Measurements from ENCODE around the gene SEC61B. TPM values are rescaled to one million over a fixed set of nuclear protein-coding genes. Genes with fewer than 3 reads are reported as not detected.
A peak's percentile ranks its signal among the peaks of the same experiment; 100 is the strongest.

SEC61B gene
- total RNA-seq (2012; rRNA removed), result 144 and 207 TPM in 2 replicates

- Histone ChIP-seq H3K4me3 (ENCODE audit: low read length) (peak within 1 kb of the TSS; percentile 97), H3K36me3 (ENCODE audit: insufficient read depth, low read length) (peaks cover 38% of the 10 kb centered on the region), H3K27me3 (ENCODE audit: control insufficient read depth, insufficient read depth, low read length) (no peaks in the 10 kb centered on the region), H3K4me2 (ENCODE audit: low read length) (peak within 1 kb of the TSS; percentile 83), H3K9me3 (replicated peaks; ENCODE audit: low read length) (no peaks in the 10 kb centered on the region), H3K9ac (ENCODE audit: low read depth, low read length) (peak within 1 kb of the TSS; percentile 100), H3K4me1 (ENCODE audit: control insufficient read depth, insufficient read depth, low read length) (peaks cover 17% of the 10 kb centered on the region)
Measured at GRCh38 chr9:99221621-99222415, at the start of gene SEC61B, which contains the start of gene ALG2. Gene SEC61B (plus strand): TSS chr9:99222282. CDS start chr9:99222364, 82 bp downstream. Gene ALG2 (minus strand): TSS chr9:99221942. CDS start chr9:99221894, 48 bp downstream.

GRCh38 chr9:99173570-99174504 is 48.2 kb upstream of the SEC61B start:
- Histone ChIP-seq H3K4me3 (ENCODE audit: low read length) (no peak overlapping the region), H3K27me3 (ENCODE audit: control insufficient read depth, insufficient read depth, low read length) (peaks cover 37% of the 10 kb centered on the region), H3K4me2 (ENCODE audit: low read length) (no peak overlapping the region), H3K9ac (ENCODE audit: low read depth, low read length) (no peak overlapping the region), H3K4me1 (ENCODE audit: control insufficient read depth, insufficient read depth, low read length) (no peaks in the 10 kb centered on the region), H3K9me3 (replicated peaks; ENCODE audit: low read length) (no peaks in the 10 kb centered on the region), H3K36me3 (ENCODE audit: insufficient read depth, low read length) (no peaks in the 10 kb centered on the region)

- H3K9ac ChIP-seq (ENCODE audit: low read depth, low read length), result no peak overlapping the region
- H3K4me3 ChIP-seq (ENCODE audit: low read length), result no peak overlapping the region
- H3K27me3 ChIP-seq (ENCODE audit: control insufficient read depth, insufficient read depth, low read length), result peaks cover 21% of the 10 kb centered on the region
- H3K4me2 ChIP-seq (ENCODE audit: low read length), result no peak overlapping the region
- no peaks in the 10 kb centered on the region for H3K36me3 ChIP-seq (ENCODE audit: insufficient read depth, low read length)
- H3K4me1 ChIP-seq (ENCODE audit: control insufficient read depth, insufficient read depth, low read length), result no peaks in the 10 kb centered on the region
- no peaks in the 10 kb centered on the region for H3K9me3 ChIP-seq (replicated peaks; ENCODE audit: low read length)
Measured at GRCh38 chr9:99176527-99177013, 45.5 kb upstream of the SEC61B start.

- H3K4me2 ChIP-seq (ENCODE audit: low read length), result no peak overlapping the region
- no peak overlapping the region for H3K4me3 ChIP-seq (ENCODE audit: low read length)
- H3K36me3 ChIP-seq (ENCODE audit: insufficient read depth, low read length), result no peaks in the 10 kb centered on the region
- peaks cover 12% of the 10 kb centered on the region for H3K27me3 ChIP-seq (ENCODE audit: control insufficient read depth, insufficient read depth, low read length)
- H3K9me3 ChIP-seq (replicated peaks; ENCODE audit: low read length), result no peaks in the 10 kb centered on the region
- no peak overlapping the region for H3K9ac ChIP-seq (ENCODE audit: low read depth, low read length)
- H3K4me1 ChIP-seq (ENCODE audit: control insufficient read depth, insufficient read depth, low read length), result no peaks in the 10 kb centered on the region
Measured at GRCh38 chr9:99177576-99178366, 44.3 kb upstream of the SEC61B start.

GRCh38 chr9:99178912-99179872 is 42.9 kb upstream of the SEC61B start:
- Histone ChIP-seq H3K9me3 (replicated peaks; ENCODE audit: low read length) (no peaks in the 10 kb centered on the region), H3K4me3 (ENCODE audit: low read length) (no peak overlapping the region), H3K27me3 (ENCODE audit: control insufficient read depth, insufficient read depth, low read length) (peaks cover 3% of the 10 kb centered on the region), H3K36me3 (ENCODE audit: insufficient read depth, low read length) (no peaks in the 10 kb centered on the region), H3K4me2 (ENCODE audit: low read length) (no peak overlapping the region), H3K9ac (ENCODE audit: low read depth, low read length) (no peak overlapping the region), H3K4me1 (ENCODE audit: control insufficient read depth, insufficient read depth, low read length) (peaks cover 4% of the 10 kb centered on the region)

- H3K4me1 ChIP-seq (ENCODE audit: control insufficient read depth, insufficient read depth, low read length), result peaks cover 10% of the 10 kb centered on the region
- no peaks in the 10 kb centered on the region for H3K9me3 ChIP-seq (replicated peaks; ENCODE audit: low read length)
- H3K27me3 ChIP-seq (ENCODE audit: control insufficient read depth, insufficient read depth, low read length), result peaks cover 3% of the 10 kb centered on the region
- no peaks in the 10 kb centered on the region for H3K36me3 ChIP-seq (ENCODE audit: insufficient read depth, low read length)
- H3K4me3 ChIP-seq (ENCODE audit: low read length), result no peak overlapping the region
- H3K9ac ChIP-seq (ENCODE audit: low read depth, low read length), result no peak overlapping the region
- H3K4me2 ChIP-seq (ENCODE audit: low read length), result no peak overlapping the region
Measured at GRCh38 chr9:99180199-99180598, 41.9 kb upstream of the SEC61B start.

GRCh38 chr9:99180662-99181061 is 41.4 kb upstream of the SEC61B start:
- no peak overlapping the region for H3K9ac ChIP-seq (ENCODE audit: low read depth, low read length)
- H3K36me3 ChIP-seq (ENCODE audit: insufficient read depth, low read length), result no peaks in the 10 kb centered on the region
- H3K4me1 ChIP-seq (ENCODE audit: control insufficient read depth, insufficient read depth, low read length), result peaks cover 10% of the 10 kb centered on the region
- peaks cover 3% of the 10 kb centered on the region for H3K27me3 ChIP-seq (ENCODE audit: control insufficient read depth, insufficient read depth, low read length)
- no peak overlapping the region for H3K4me2 ChIP-seq (ENCODE audit: low read length)
- no peaks in the 10 kb centered on the region for H3K9me3 ChIP-seq (replicated peaks; ENCODE audit: low read length)
- no peak overlapping the region for H3K4me3 ChIP-seq (ENCODE audit: low read length)

- Histone ChIP-seq H3K27me3 (ENCODE audit: control insufficient read depth, insufficient read depth, low read length) (peaks cover 3% of the 10 kb centered on the region), H3K9me3 (replicated peaks; ENCODE audit: low read length) (no peaks in the 10 kb centered on the region), H3K4me3 (ENCODE audit: low read length) (no peak overlapping the region), H3K36me3 (ENCODE audit: insufficient read depth, low read length) (no peaks in the 10 kb centered on the region), H3K9ac (ENCODE audit: low read depth, low read length) (no peak overlapping the region), H3K4me2 (ENCODE audit: low read length) (no peak overlapping the region), H3K4me1 (ENCODE audit: control insufficient read depth, insufficient read depth, low read length) (peaks cover 10% of the 10 kb centered on the region)
Measured at GRCh38 chr9:99181206-99181605, 40.9 kb upstream of the SEC61B start.

GRCh38 chr9:99181621-99182020 is 40.5 kb upstream of the SEC61B start:
- H3K4me3 ChIP-seq (ENCODE audit: low read length), result no peak overlapping the region
- no peaks in the 10 kb centered on the region for H3K36me3 ChIP-seq (ENCODE audit: insufficient read depth, low read length)
- H3K4me2 ChIP-seq (ENCODE audit: low read length), result no peak overlapping the region
- H3K9me3 ChIP-seq (replicated peaks; ENCODE audit: low read length), result no peaks in the 10 kb centered on the region
- H3K4me1 ChIP-seq (ENCODE audit: control insufficient read depth, insufficient read depth, low read length), result peaks cover 10% of the 10 kb centered on the region
- H3K27me3 ChIP-seq (ENCODE audit: control insufficient read depth, insufficient read depth, low read length), result peaks cover 3% of the 10 kb centered on the region
- H3K9ac ChIP-seq (ENCODE audit: low read depth, low read length), result no peak overlapping the region

GRCh38 chr9:99182356-99182755 is 39.7 kb upstream of the SEC61B start:
- Histone ChIP-seq H3K9ac (ENCODE audit: low read depth, low read length) (no peak overlapping the region), H3K36me3 (ENCODE audit: insufficient read depth, low read length) (no peaks in the 10 kb centered on the region), H3K27me3 (ENCODE audit: control insufficient read depth, insufficient read depth, low read length) (peaks cover 3% of the 10 kb centered on the region), H3K9me3 (replicated peaks; ENCODE audit: low read length) (no peaks in the 10 kb centered on the region), H3K4me3 (ENCODE audit: low read length) (no peak overlapping the region), H3K4me2 (ENCODE audit: low read length) (no peak overlapping the region), H3K4me1 (ENCODE audit: control insufficient read depth, insufficient read depth, low read length) (peaks cover 10% of the 10 kb centered on the region)
